K562 (cell line): ENCODE measurements around the gene CHCHD6. TPM values are rescaled to one million over a fixed set of nuclear protein-coding genes. Genes with fewer than 3 reads are reported as not detected.

ENCODE experiments used
- CREB3L1 ChIP-seq: fragments of 450-650 bp; IDR thresholded peaks from 2 replicates; pipeline ENCODE4 v1.6.1; 2014; ENCODE audit warnings: low read depth, mild to moderate bottlenecking, moderate library complexity, borderline replicate concordance
- FOXK2 ChIP-seq, 2 experiments: fragments of 450-650 bp; IDR thresholded peaks in 1 of 2; conservative IDR thresholded peaks in 1 of 2; 2 replicates each; pipeline ENCODE4 v1.6.1; 2016; ENCODE audit warnings: low read depth in 2 of 2, mild to moderate bottlenecking in 1 of 2
- GTF2E2 ChIP-seq: fragments of 200-800 bp; sonication (Bioruptor generic); IDR thresholded peaks from 2 replicates; pipeline ENCODE4 v1.6.1; 2016; ENCODE audit warnings: missing genetic modification characterization, missing compliant biosample characterization
- PHF20 ChIP-seq: fragments of 450-650 bp; IDR thresholded peaks from 2 replicates; pipeline ENCODE4 v1.6.1; 2018; ENCODE audit not compliant: partially characterized antibody
- PREB ChIP-seq: sonication (generic); formaldehyde crosslinking; IDR thresholded peaks from 2 replicates; pipeline ENCODE4 v1.8.1; 2023; ENCODE audit warnings: mild to moderate bottlenecking, missing genetic modification reagents
- ZFP91 ChIP-seq: sonication (generic); formaldehyde crosslinking; IDR thresholded peaks from 2 replicates; pipeline ENCODE4 v1.8.0; 2022; ENCODE audit warnings: mild to moderate bottlenecking, missing genetic modification reagents
- ZNF280B ChIP-seq: fragments of 250-450 bp; sonication (Bioruptor Pico); IDR thresholded peaks from 2 replicates; pipeline ENCODE4 v1.5.1; 2021; ENCODE audit warnings: mild to moderate bottlenecking
- ZNF318 ChIP-seq, 2 experiments: fragments of 450-650 bp; IDR thresholded peaks; 2 replicates each; pipeline ENCODE4 v1.6.1; 2016; ENCODE audit warnings: mild to moderate bottlenecking in 2 of 2, borderline replicate concordance in 1 of 2, low read depth in 1 of 2, moderate library complexity in 1 of 2
- polyA plus RNA-seq, 8 experiments: library from polyadenylated mRNA; depleted of rRNA in 4 of 8; stranded (reverse) in 5 of 8; unstranded in 3 of 8; fragments of >200 nt; fragmentation: Nextera tagmentation in 2 of 8; fragmentation: Illumina TruSeq in 1 of 8; extraction: Ambion mirVana in 2 of 8; extraction: Trizol in 1 of 8; gene quantifications; 2 replicates each; pipeline versions ENCODE4 v1.2.1 to v1.2.3, GENCODE V29; 2011 to 2014; ENCODE audit warnings: inconsistent platforms in 1 of 8, missing spikeins in 1 of 8
- total RNA-seq, 7 experiments: library from RNA; depleted of rRNA in 6 of 7; stranded (reverse); fragments of >200 nt in 6 of 7; fragmentation: Illumina TruSeq in 2 of 7; extraction: Trizol in 2 of 7; gene quantifications; 2 replicates each; pipeline versions ENCODE4 v1.2.1 to v1.2.3, GENCODE V29; 2011 to 2021; ENCODE audit warnings: low replicate concordance in 1 of 7

CHCHD6 gene
- total and polyA plus RNA-seq, 9 of the 15 experiments (the other 6 are each of a cell fraction or from before 2014, with no cell fraction given): 4.6 to 18.6 (median 10.9) TPM

GRCh38 chr3:126867190-126867862 is 163.3 kb downstream of the CHCHD6 start (continued):
- TF ChIP-seq CREB3L1: no peak
- no peak for TF ChIP-seq ZFP91 (CRISPR knock-in tag)
- no peak for TF ChIP-seq ZNF280B (CRISPR knock-in tag)
- no peak for TF ChIP-seq PREB (CRISPR knock-in tag)
- no peak for TF ChIP-seq ZNF318 (IDR thresholded peaks at IDR 0.05; ENCODE audit: borderline replicate concordance in 1 of 2, low read depth in 1 of 2)
- TF ChIP-seq GTF2E2: no peak
- no peak for TF ChIP-seq PHF20
- no peak for TF ChIP-seq FOXK2 (conservative IDR thresholded peaks at IDR 0.05 in 1 of 2, IDR thresholded peaks at IDR 0.05 in 1 of 2; ENCODE audit: low read depth in 2 of 2)
